Esophagus muscularis mucosa (tissue), 3 donors: ENCODE results near the gene PHACTR3.

Source experiments
- CTCF ChIP-seq, 3 experiments: fragments of 200-600 bp in 2 of 3; fragments of 450-650 bp in 1 of 3; sonication (generic) in 2 of 3; IDR thresholded peaks; one replicate each; pipeline ENCODE4 v1.5.1; 2017 to 2019; ENCODE audit warnings: antibody characterized with exemption in 3 of 3, mild to moderate bottlenecking in 2 of 3, moderate library complexity in 1 of 3
- EP300 ChIP-seq: sonication (generic); formaldehyde crosslinking; IDR thresholded peaks from one replicate; pipeline ENCODE4 v1.6.1; 2017; ENCODE audit warnings: antibody characterized with exemption

- TF ChIP-seq CTCF (IDR thresholded peaks at IDR 0.05) (no peak), EP300 (no peak)
Measured at GRCh38 chr20:59684685-59685242, 80.4 kb downstream of the PHACTR3 start.
